Common myeloid progenitor, CD34-positive (primary cell): ENCODE data around the gene FGF22.

ENCODE experiments used
- CTCF ChIA-PET: fragments of 350-600 bp; sonication (Branson Sonifier 250); formaldehyde crosslinking; loops from one replicate; lab custom pipeline; 2021; ENCODE audit warnings: antibody characterized with exemption; lab: Charles Lee
- POLR2A ChIA-PET: fragments of 350-600 bp; sonication (Branson Sonifier 250); formaldehyde crosslinking; loops from one replicate; lab custom pipeline; 2021; ENCODE audit warnings: antibody characterized with exemption; lab: Charles Lee
- DNase-seq, 3 donors: peaks; one replicate each; pipeline versions ENCODE4 v3.0.0 to v3.0.0-alpha.2; 2013
- H3K27ac ChIP-seq, 2 experiments: 1 replicate in 1 of 2; 2 replicates in 1 of 2; pipeline ENCODE4 v1.7.0; 2013; ENCODE audit warnings: inconsistent platforms in 2 of 2, low read length in 2 of 2, mild to moderate bottlenecking in 2 of 2, low read depth in 1 of 2, moderate library complexity in 1 of 2; ENCODE audit not compliant: severe bottlenecking in 2 of 2, insufficient read depth in 1 of 2, poor library complexity in 1 of 2
- H3K27me3 ChIP-seq, 5 experiments: replicated peaks in 2 of 5; 1 replicate in 3 of 5; 2 replicates in 2 of 5; pipeline versions ENCODE4 v1.6.1 to v1.7.0; 2013; ENCODE audit warnings: low read length in 4 of 5, mild to moderate bottlenecking in 2 of 5, moderate library complexity in 2 of 5, inconsistent platforms in 1 of 5; ENCODE audit not compliant: insufficient read depth in 5 of 5, control insufficient read depth in 4 of 5
- H3K36me3 ChIP-seq, 4 experiments: 1 replicate in 2 of 4; 2 replicates in 2 of 4; pipeline versions ENCODE4 v1.6.1 to v1.7.0; 2013; ENCODE audit warnings: low read length in 3 of 4, control low read depth in 1 of 4, mild to moderate bottlenecking in 1 of 4; ENCODE audit not compliant: control insufficient read depth in 4 of 4, insufficient read depth in 4 of 4
- H3K4me1 ChIP-seq, 4 experiments: 1 replicate in 3 of 4; 2 replicates in 1 of 4; pipeline versions ENCODE4 v1.6.1 to v1.7.1; 2013; ENCODE audit warnings: low read length in 3 of 4, mild to moderate bottlenecking in 3 of 4, control low read depth in 1 of 4, inconsistent platforms in 1 of 4, moderate library complexity in 1 of 4; ENCODE audit not compliant: control insufficient read depth in 4 of 4, insufficient read depth in 4 of 4; ENCODE audit errors: control extremely low read depth in 1 of 4
- H3K4me3 ChIP-seq, 7 experiments: 1 replicate in 4 of 7; 2 replicates in 3 of 7; pipeline versions ENCODE4 v1.5.1 to v1.7.0; 2013; ENCODE audit warnings: mild to moderate bottlenecking in 7 of 7, low read length in 6 of 7, moderate library complexity in 6 of 7, inconsistent platforms in 2 of 7, low read depth in 2 of 7, control low read depth in 1 of 7; ENCODE audit not compliant: insufficient read depth in 4 of 7, control insufficient read depth in 1 of 7; ENCODE audit errors: extremely low read depth in 1 of 7
- H3K9me3 ChIP-seq, 5 experiments: 1 replicate in 4 of 5; 2 replicates in 1 of 5; pipeline versions ENCODE4 v1.6.1 to v1.7.1; 2013; ENCODE audit warnings: low read length in 4 of 5, mild to moderate bottlenecking in 2 of 5, inconsistent platforms in 1 of 5, low read depth in 1 of 5, moderate library complexity in 1 of 5; ENCODE audit not compliant: control insufficient read depth in 4 of 5, insufficient read depth in 2 of 5; ENCODE audit errors: control extremely low read depth in 1 of 5
- WGBS: methylation state at CpG from one replicate; pipeline ENCODE4 v1.1.5; 2013; ENCODE audit not compliant: insufficient coverage; 5-methylcytosine and 5-hydroxymethylcytosine counted together

FGF22 gene

GRCh38 chr19:655691-656090, 16.0 kb downstream of the FGF22 start:
- no peaks in the 10 kb centered on the region for H3K9me3 ChIP-seq
- H3K4me3 ChIP-seq, result no peak overlapping the region
- peaks cover 2 to 76% (median 38%) of the 10 kb centered on the region in 4 experiments for H3K36me3 ChIP-seq
- WGBS, result 96% methylated on average over 14 of the region's 17 CpGs
- ChIA-PET CTCF (interaction anchor here (1.6 kb wide), 1 partner anchor 15 kb away, joined by 4 read pairs; no protein-coding TSS in a partner anchor), POLR2A (no interaction called here)
- H3K27me3 ChIP-seq, result no peaks in the 10 kb centered on the region
- H3K4me1 ChIP-seq, result peaks cover 0 to 23% (median 15%) of the 10 kb centered on the region in 4 experiments
- no peak for DNase-seq
- no peak overlapping the region for H3K27ac ChIP-seq

GRCh38 chr19:656751-657559, 17.3 kb downstream of the FGF22 start:
- CTCF ChIA-PET, result no interaction called here
- peaks cover 0 to 36% (median 28%) of the 10 kb centered on the region in 4 experiments for H3K4me1 ChIP-seq
- H3K36me3 ChIP-seq, result peaks cover 0 to 70% (median 27%) of the 10 kb centered on the region in 4 experiments
- H3K27ac ChIP-seq, result no peak overlapping the region
- no peak for DNase-seq
- H3K27me3 ChIP-seq, result no peaks in the 10 kb centered on the region
- 94% methylated on average over 38 of the region's 43 CpGs for WGBS
- POLR2A ChIA-PET, result no interaction called here
- no peaks in the 10 kb centered on the region for H3K9me3 ChIP-seq
- H3K4me3 ChIP-seq, result no peak overlapping the region

- H3K4me3 ChIP-seq, result no peak overlapping the region
- no peaks in the 10 kb centered on the region for H3K27me3 ChIP-seq
- CTCF ChIA-PET, result no interaction called here
- no peak for DNase-seq
- H3K36me3 ChIP-seq, result peaks cover 0 to 63% (median 25%) of the 10 kb centered on the region in 4 experiments
- POLR2A ChIA-PET, result no interaction called here
- no peak overlapping the region for H3K27ac ChIP-seq
- H3K4me1 ChIP-seq, result peaks cover 0 to 39% (median 31%) of the 10 kb centered on the region in 4 experiments
- no peaks in the 10 kb centered on the region for H3K9me3 ChIP-seq
- WGBS, result 91% methylated on average over 16 of the region's 19 CpGs
Measured at GRCh38 chr19:657611-658010, 17.9 kb downstream of the FGF22 start.

- POLR2A ChIA-PET, result no interaction called here
- Histone ChIP-seq H3K36me3 (peaks cover 0 to 57% (median 22%) of the 10 kb centered on the region in 4 experiments), H3K4me1 (peaks cover 0 to 39% (median 31%) of the 10 kb centered on the region in 4 experiments), H3K27me3 (no peaks in the 10 kb centered on the region), H3K27ac (peak overlapping the region in 1 of 2 experiments; percentile 43), H3K4me3 (no peak overlapping the region), H3K9me3 (no peaks in the 10 kb centered on the region)
- CTCF ChIA-PET, result no interaction called here
- WGBS, result 96% methylated on average over 33 of the region's 33 CpGs
- DNase-seq, result no peak
Measured at GRCh38 chr19:658059-658839, 18.6 kb downstream of the FGF22 start.

- peak in 1 of 3 donors; percentile 31 for DNase-seq
- Histone ChIP-seq H3K4me3 (no peak overlapping the region), H3K9me3 (no peaks in the 10 kb centered on the region), H3K4me1 (peaks cover 0 to 47% (median 38%) of the 10 kb centered on the region in 4 experiments), H3K27me3 (no peaks in the 10 kb centered on the region), H3K36me3 (peaks cover 0 to 48% (median 17%) of the 10 kb centered on the region in 4 experiments), H3K27ac (no peak overlapping the region)
- POLR2A ChIA-PET, result no interaction called here
- 90% methylated on average over 46 of the region's 50 CpGs for WGBS
- CTCF ChIA-PET, result interaction anchor here (1.9 kb wide), 1 partner anchor 78 kb away, joined by 5 read pairs; no protein-coding TSS in a partner anchor
Measured at GRCh38 chr19:658916-659839, 19.5 kb downstream of the FGF22 start.

- WGBS, result 34% methylated on average over 16 of the region's 20 CpGs
- Histone ChIP-seq H3K27ac (peak overlapping the region; percentile 50 to 81), H3K9me3 (no peaks in the 10 kb centered on the region), H3K36me3 (peaks cover 0 to 37% (median 10%) of the 10 kb centered on the region in 4 experiments), H3K4me1 (peaks cover 0 to 58% (median 44%) of the 10 kb centered on the region in 4 experiments), H3K27me3 (no peaks in the 10 kb centered on the region), H3K4me3 (peak overlapping the region in 6 of 7 experiments; percentile 20 to 89 (median 86))
- DNase-seq, result no peak
- CTCF ChIA-PET, result interaction anchor here (0.9 to 1.9 kb wide), 4 partner anchors 14 to 77 kb away, joined by 3 to 5 read pairs (median 4); no protein-coding TSS in a partner anchor
- POLR2A ChIA-PET, result no interaction called here
Measured at GRCh38 chr19:660793-661426, 21.2 kb downstream of the FGF22 start.
